GM12878 (cell line): ENCODE measurements around the gene RNLS. TPM values are rescaled to one million over a fixed set of nuclear protein-coding genes. Genes with fewer than 3 reads are reported as not detected.

Experiments used
- ATAC-seq: fragments of 200-7000 bp; cut with Tn5 transposase; 3 replicates; pipeline ENCODE4 v1.9.1; 2020; ENCODE audit warnings: mild to moderate bottlenecking, moderate library complexity
- BruUV-seq: library from RNA; stranded (reverse); fragments of 400-500 nt; replicated peaks from 2 replicates; lab custom pipeline; 2021; lab: Mats Ljungman, UMichigan
- CTCF ChIA-PET: fragments of 300-600 bp; sonication (Branson Sonifier 250); formaldehyde crosslinking; extraction: SDS; loops from one replicate; lab custom pipeline; 2021; ENCODE audit warnings: inconsistent platforms; lab: Yijun Ruan, JAX
- POLR2A ChIA-PET: fragments of 350-600 bp; formaldehyde crosslinking; extraction: SDS; loops from one replicate; lab custom pipeline; 2021; ENCODE audit warnings: inconsistent platforms; lab: Charles Lee
- RAD21 ChIA-PET: fragments of 300-600 bp; sonication (Branson Sonifier 250); formaldehyde crosslinking; loops from one replicate; lab custom pipeline; 2023; ENCODE audit warnings: antibody characterized with exemption; ENCODE audit not compliant: unreplicated experiment; lab: Charles Lee
- SMC1A ChIA-PET: fragments of 300-600 bp; sonication (Branson Sonifier 250); formaldehyde crosslinking; loops from one replicate; lab custom pipeline; 2023; ENCODE audit not compliant: unreplicated experiment, uncharacterized antibody; lab: Charles Lee
- DNase-seq: peaks from one replicate; pipeline ENCODE4 v3.0.0-alpha.2; 2011; ENCODE audit warnings: low read depth, low spot score
- FAIRE-seq: peaks from 3 replicates; lab custom pipeline; 2011; peaks lifted over from hg19 to GRCh38; lab: Jason Lieb, UNC
- H2AFZ ChIP-seq: 2 replicates; pipeline ENCODE4 v1.6.0; 2011; ENCODE audit warnings: low read depth, low read length, control low read depth; ENCODE audit not compliant: control insufficient read depth
- H3K27ac ChIP-seq: 2 replicates; pipeline ENCODE4 v1.5.1; 2011; ENCODE audit warnings: control low read depth; ENCODE audit not compliant: control insufficient read depth, insufficient read depth
- H3K27me3 ChIP-seq, 2 experiments: replicated peaks in 1 of 2; 2 replicates each; pipeline versions ENCODE4 v1.6.0 to v1.6.1; 2011; ENCODE audit warnings: low read length in 1 of 2; ENCODE audit not compliant: control insufficient read depth in 2 of 2, insufficient read depth in 2 of 2
- H3K36me3 ChIP-seq, 2 experiments: 2 replicates each; pipeline ENCODE4 v1.5.1; 2011; ENCODE audit warnings: low read length in 1 of 2; ENCODE audit not compliant: control insufficient read depth in 2 of 2, insufficient read depth in 2 of 2
- H3K4me1 ChIP-seq: 2 replicates; pipeline ENCODE4 v1.6.1; 2011; ENCODE audit warnings: mild to moderate bottlenecking, low read length, moderate library complexity, mixed read lengths; ENCODE audit not compliant: control insufficient read depth, insufficient read depth
- H3K4me2 ChIP-seq: 2 replicates; pipeline ENCODE4 v1.6.0; 2011; ENCODE audit warnings: control low read depth; ENCODE audit not compliant: control insufficient read depth, insufficient read depth
- H3K4me3 ChIP-seq: fragments of 200-600 bp; sonication (generic); 2 replicates; pipeline ENCODE4 v1.5.1; 2016
- H3K79me2 ChIP-seq: 2 replicates; pipeline ENCODE4 v1.6.0; 2011; ENCODE audit warnings: low read length; ENCODE audit not compliant: control insufficient read depth, insufficient read depth
- H3K9ac ChIP-seq: 2 replicates; pipeline ENCODE4 v1.8.0; 2011; ENCODE audit warnings: low read length, control low read depth, mixed read lengths; ENCODE audit not compliant: control insufficient read depth, insufficient read depth
- H3K9me3 ChIP-seq: replicated peaks from 3 replicates; pipeline ENCODE4 v1.5.1; 2011; ENCODE audit warnings: mild to moderate bottlenecking, low read length; ENCODE audit not compliant: control insufficient read depth, insufficient read depth
- H4K20me1 ChIP-seq: 2 replicates; pipeline ENCODE4 v1.6.0; 2011; ENCODE audit not compliant: control insufficient read depth, insufficient read depth
- BMI1 ChIP-seq: fragments of 450-650 bp; IDR thresholded peaks from 2 replicates; pipeline ENCODE4 v1.6.1; 2016; ENCODE audit warnings: mild to moderate bottlenecking, moderate library complexity, borderline replicate concordance
- EED ChIP-seq: sonication (generic); IDR thresholded peaks from 2 replicates; pipeline ENCODE4 v1.6.1; 2016; ENCODE audit warnings: antibody characterized with exemption, low read depth
- ELK1 ChIP-seq: IDR thresholded peaks from 2 replicates; pipeline ENCODE4 v1.6.1; 2012; ENCODE audit warnings: low read depth, low read length, improper control_type of control experiment
- ETV6 ChIP-seq, 2 experiments: fragments of 450-650 bp in 1 of 2; IDR thresholded peaks in 1 of 2; conservative IDR thresholded peaks in 1 of 2; 2 replicates each; pipeline ENCODE4 v1.6.1; 2014; ENCODE audit warnings: antibody characterized with exemption in 1 of 2, borderline replicate concordance in 1 of 2, low read depth in 1 of 2, mild to moderate bottlenecking in 1 of 2, moderate library complexity in 1 of 2
- IKZF1 ChIP-seq: fragments of 450-650 bp; conservative IDR thresholded peaks from 2 replicates; pipeline ENCODE4 v1.6.1; 2017; ENCODE audit warnings: antibody characterized with exemption, mild to moderate bottlenecking
- IRF5 ChIP-seq: fragments of 450-650 bp; IDR thresholded peaks from 2 replicates; pipeline ENCODE4 v1.6.1; 2017; ENCODE audit warnings: borderline replicate concordance
- MEF2A ChIP-seq: IDR thresholded peaks from 2 replicates; pipeline ENCODE4 v1.6.1; 2011; ENCODE audit warnings: low read depth, mild to moderate bottlenecking, low read length, moderate library complexity; ENCODE audit not compliant: insufficient read depth
- PAX8 ChIP-seq: fragments of 450-650 bp; IDR thresholded peaks from 2 replicates; pipeline ENCODE4 v1.6.1; 2017; ENCODE audit warnings: mild to moderate bottlenecking, moderate library complexity
- POU2F2 ChIP-seq: IDR thresholded peaks from 3 replicates; pipeline ENCODE4 v1.6.1; 2011; ENCODE audit warnings: low read depth, mild to moderate bottlenecking, low read length, borderline replicate concordance
- SP1 ChIP-seq: IDR thresholded peaks from one replicate; pipeline ENCODE4 v1.6.1; 2011; ENCODE audit warnings: low read depth, low read length
- SREBF1 ChIP-seq: IDR thresholded peaks from 2 replicates; pipeline ENCODE4 v1.6.1; 2012; ENCODE audit warnings: mild to moderate bottlenecking, low read length
- SRF ChIP-seq, 2 experiments: IDR thresholded peaks; 2 replicates each; pipeline ENCODE4 v1.6.1; 2011; ENCODE audit warnings: low read depth in 2 of 2, low read length in 2 of 2, mild to moderate bottlenecking in 1 of 2, moderate library complexity in 1 of 2
- TCF12 ChIP-seq: IDR thresholded peaks from 2 replicates; pipeline ENCODE4 v1.6.1; 2011; ENCODE audit warnings: low read depth, mild to moderate bottlenecking, low read length
- TCF7 ChIP-seq: IDR thresholded peaks from 2 replicates; pipeline ENCODE4 v1.6.1; 2014; ENCODE audit warnings: antibody characterized with exemption, borderline replicate concordance
- YBX1 ChIP-seq: fragments of 450-650 bp; IDR thresholded peaks from 2 replicates; pipeline ENCODE4 v1.6.1; 2016; ENCODE audit warnings: antibody characterized with exemption
- YY1 ChIP-seq: IDR thresholded peaks from 2 replicates; pipeline ENCODE4 v1.6.1; 2011; ENCODE audit warnings: low read depth, mild to moderate bottlenecking, low read length
- ZBED1 ChIP-seq: IDR thresholded peaks from 2 replicates; pipeline ENCODE4 v1.6.1; 2016; ENCODE audit warnings: borderline replicate concordance
- ZZZ3 ChIP-seq: IDR thresholded peaks from 2 replicates; pipeline ENCODE4 v1.6.1; 2011; ENCODE audit warnings: low read depth; ENCODE audit not compliant: control insufficient read depth, insufficient read length
- WGBS: methylation state at CpG from one replicate; pipeline ENCODE4 v1.1.6; 2016; ENCODE audit warnings: low lambda C conversion rate; ENCODE audit not compliant: insufficient replicate concordance, insufficient coverage; ENCODE audit errors: missing lambda C conversion rate; 5-methylcytosine and 5-hydroxymethylcytosine counted together
- in situ Hi-C: fragments of 300-500 bp; cut with MboI; formaldehyde crosslinking; loops from 9 replicates; pipeline ENCODE4 v1.14.3; 2018; ENCODE audit warnings: mixed read lengths
- intact Hi-C: fragments of 100-400 bp; cut with micrococcal nuclease; formaldehyde crosslinking; loops from one replicate; pipeline ENCODE4 v1.14.2; 2022; ENCODE audit not compliant: unreplicated experiment
- polyA plus RNA-seq, 11 experiments: library from polyadenylated mRNA; depleted of rRNA in 4 of 11; unstranded in 6 of 11; stranded (reverse) in 5 of 11; fragments of >200 nt; fragmentation: Nextera tagmentation in 4 of 11; fragmentation: Illumina TruSeq in 1 of 11; extraction: Ambion mirVana in 4 of 11; extraction: Trizol in 1 of 11; gene quantifications; 1 replicate in 1 of 11; 2 replicates in 10 of 11; pipeline versions ENCODE4 v1.2.1 to v1.2.3, GENCODE V29; 2011 to 2016; ENCODE audit warnings: inconsistent platforms in 2 of 11, missing spikeins in 2 of 11, low read depth in 1 of 11
- total RNA-seq, 4 experiments: library from RNA; depleted of rRNA in 3 of 4; stranded (reverse); fragments of >200 nt in 3 of 4; fragmentation: Illumina TruSeq in 1 of 4; extraction: Trizol in 1 of 4; gene quantifications; 2 replicates each; pipeline versions ENCODE4 v1.2.1 to v1.2.3, GENCODE V29; 2013 to 2021
- TF ChIP-seq, protein P1 (sequence below): IDR thresholded peaks from 2 replicates; pipeline ENCODE4 v1.6.1; 2012; ENCODE audit warnings: low read depth, low read length, improper control_type of control experiment

The RNLS gene
- total and polyA plus RNA-seq, 10 of the 15 experiments (the other 5 are each of a cell fraction or from before 2014, with no cell fraction given): 3.4 to 6.7 (median 4.6) TPM

GRCh38 chr10:88525371-88526069, 57.6 kb downstream of the RNLS start:
- H2AFZ ChIP-seq: no peak overlapping the region
- SMC1A ChIA-PET: interaction anchor here (0.6 kb wide), 2 partner anchors 138 to 442 kb away, joined by 3 read pairs; no protein-coding TSS in a partner anchor
- H3K27me3 ChIP-seq: no peaks in the 10 kb centered on the region
- no TSS peak for BruUV-seq
- no peak overlapping the region for H3K4me3 ChIP-seq
- 100% methylated on average over 3 of the region's 3 CpGs for WGBS
- H3K9me3 ChIP-seq: no peaks in the 10 kb centered on the region
- RAD21 ChIA-PET: no interaction called here
- H4K20me1 ChIP-seq: no peaks in the 10 kb centered on the region
- no peaks in the 10 kb centered on the region for H3K36me3 ChIP-seq
- no peak overlapping the region for H3K4me2 ChIP-seq
- POLR2A ChIA-PET: no interaction called here
- no peak for TF ChIP-seq EED
- no peak for TF ChIP-seq SREBF1
- no peak for TF ChIP-seq YBX1
- TF ChIP-seq ZBED1: no peak
- TF ChIP-seq TCF12: no peak
- no peak for TF ChIP-seq SRF (IDR thresholded peaks at IDR 0.05; ENCODE audit: low read depth in 2 of 2, low read length in 2 of 2)
- TF ChIP-seq IKZF1: no peak
- no peak for TF ChIP-seq BMI1
- no peak for TF ChIP-seq SP1
- TF ChIP-seq ZZZ3: no peak
- no peak for TF ChIP-seq MEF2A
- no peak for TF ChIP-seq TCF7
- TF ChIP-seq ETV6 (conservative IDR thresholded peaks at IDR 0.05 in 1 of 2, IDR thresholded peaks at IDR 0.05 in 1 of 2; ENCODE audit: borderline replicate concordance in 1 of 2, low read depth in 1 of 2): no peak
- TF ChIP-seq POU2F2: no peak
- no peak for TF ChIP-seq IRF5
- no peak for TF ChIP-seq PAX8
- TF ChIP-seq, protein P1, sequence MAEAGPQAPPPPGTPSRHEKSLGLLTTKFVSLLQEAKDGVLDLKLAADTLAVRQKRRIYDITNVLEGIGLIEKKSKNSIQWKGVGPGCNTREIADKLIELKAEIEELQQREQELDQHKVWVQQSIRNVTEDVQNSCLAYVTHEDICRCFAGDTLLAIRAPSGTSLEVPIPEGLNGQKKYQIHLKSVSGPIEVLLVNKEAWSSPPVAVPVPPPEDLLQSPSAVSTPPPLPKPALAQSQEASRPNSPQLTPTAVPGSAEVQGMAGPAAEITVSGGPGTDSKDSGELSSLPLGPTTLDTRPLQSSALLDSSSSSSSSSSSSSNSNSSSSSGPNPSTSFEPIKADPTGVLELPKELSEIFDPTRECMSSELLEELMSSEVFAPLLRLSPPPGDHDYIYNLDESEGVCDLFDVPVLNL: no peak
- TF ChIP-seq YY1: no peak
- TF ChIP-seq ELK1: no peak
- TF ChIP-seq, all 136 proteins: peak for 0
- in situ Hi-C loops: no loop called here
- no peaks in the 10 kb centered on the region for H3K4me1 ChIP-seq
- no peak overlapping the region for H3K27ac ChIP-seq
- H3K9ac ChIP-seq: no peak overlapping the region
- CTCF ChIA-PET: no interaction called here
- intact Hi-C loops: no loop called here
- FAIRE-seq: no peak
- ATAC-seq: no peak
- H3K79me2 ChIP-seq: no peaks in the 10 kb centered on the region
- DNase-seq: no peak
